Aorta (tissue), 5 donors: Measurements from ENCODE around the gene PHF14. TPM values are rescaled to one million over a fixed set of nuclear protein-coding genes. Genes with fewer than 3 reads are reported as not detected.
"Not testable (repeated sequence)": the region's sequence is repeated elsewhere in the genome, so short reads cannot be mapped to it uniquely, and the experiment has no call there.

Experiments used
- ATAC-seq: fragments of 200-7000 bp; cut with Tn5 transposase; one replicate; pipeline ENCODE4 v1.9.1; 2022; ENCODE audit warnings: moderate library complexity; ENCODE audit not compliant: low FRiP score
- DNase-seq, 2 donors: peaks; one replicate each; pipeline ENCODE4 v3.0.0-alpha.2; 2020
- H3K27ac ChIP-seq, 2 donors: one replicate each; pipeline ENCODE4 v1.5.1; 2013; ENCODE audit warnings: low read length in 2 of 2, mild to moderate bottlenecking in 2 of 2, moderate library complexity in 2 of 2, control low read depth in 1 of 2, inconsistent platforms in 1 of 2, low read depth in 1 of 2
- H3K27me3 ChIP-seq, 2 donors: one replicate each; pipeline ENCODE4 v1.6.1; 2013; ENCODE audit warnings: control low read depth in 1 of 2, low read length in 1 of 2, mild to moderate bottlenecking in 1 of 2, moderate library complexity in 1 of 2; ENCODE audit not compliant: insufficient read depth in 2 of 2, control insufficient read depth in 1 of 2
- H3K36me3 ChIP-seq, 2 donors: one replicate each; pipeline ENCODE4 v1.6.1; 2013; ENCODE audit warnings: control low read depth in 1 of 2, low read length in 1 of 2, mild to moderate bottlenecking in 1 of 2; ENCODE audit not compliant: insufficient read depth in 2 of 2, control insufficient read depth in 1 of 2
- H3K4me1 ChIP-seq, 2 donors: one replicate each; pipeline ENCODE4 v1.6.1; 2013; ENCODE audit warnings: low read length in 2 of 2, control low read depth in 1 of 2, mild to moderate bottlenecking in 1 of 2, moderate library complexity in 1 of 2; ENCODE audit not compliant: insufficient read depth in 2 of 2, control insufficient read depth in 1 of 2
- H3K4me3 ChIP-seq, 2 donors: one replicate each; pipeline ENCODE4 v1.5.1; 2013; ENCODE audit warnings: low read length in 2 of 2, control low read depth in 1 of 2, mild to moderate bottlenecking in 1 of 2
- H3K9me3 ChIP-seq: one replicate; pipeline ENCODE4 v1.6.1; 2013; ENCODE audit warnings: mild to moderate bottlenecking, low read length; ENCODE audit not compliant: control insufficient read depth
- WGBS, 2 donors: extraction: QIAGEN DNeasy Blood & Tissue Kit; methylation state at CpG; one replicate each; pipeline ENCODE4 v1.1.7; 2013; 5-methylcytosine and 5-hydroxymethylcytosine counted together
- intact Hi-C, 2 donors: fragments of 100-400 bp; cut with DNase I; formaldehyde crosslinking; loops; one replicate each; pipeline versions ENCODE4 v1.14.2 to v1.15.0; 2022
- polyA plus RNA-seq, 2 donors: library from polyadenylated mRNA; stranded (reverse); fragments of 200-250 nt; gene quantifications; one replicate each; pipeline ENCODE4 v1.2.3, GENCODE V29; 2013
- total RNA-seq, 2 donors: library from RNA; stranded (reverse); fragmentation: NEBNext Ultra II Directional; extraction: Animal tissue kit (Norgen Biotek cat#: 25700); gene quantifications; one replicate each; pipeline ENCODE4 v1.2.1, GENCODE V29; 2021
- donor health status: healthy with polysubstance abuse.
- donor health status: Bipolar disorder and iron deficiency.
- donor health status: DM: no; HTN: no; CAD: no.
- donor health status: DM: no; HTN: no; CAD: no.
- donor health status: DM: yes; HTN: yes; CAD: no.

Gene PHF14
- total and polyA plus RNA-seq, 4 donors, result 16.2 to 51.8 (median 36.7) TPM

DNA sequence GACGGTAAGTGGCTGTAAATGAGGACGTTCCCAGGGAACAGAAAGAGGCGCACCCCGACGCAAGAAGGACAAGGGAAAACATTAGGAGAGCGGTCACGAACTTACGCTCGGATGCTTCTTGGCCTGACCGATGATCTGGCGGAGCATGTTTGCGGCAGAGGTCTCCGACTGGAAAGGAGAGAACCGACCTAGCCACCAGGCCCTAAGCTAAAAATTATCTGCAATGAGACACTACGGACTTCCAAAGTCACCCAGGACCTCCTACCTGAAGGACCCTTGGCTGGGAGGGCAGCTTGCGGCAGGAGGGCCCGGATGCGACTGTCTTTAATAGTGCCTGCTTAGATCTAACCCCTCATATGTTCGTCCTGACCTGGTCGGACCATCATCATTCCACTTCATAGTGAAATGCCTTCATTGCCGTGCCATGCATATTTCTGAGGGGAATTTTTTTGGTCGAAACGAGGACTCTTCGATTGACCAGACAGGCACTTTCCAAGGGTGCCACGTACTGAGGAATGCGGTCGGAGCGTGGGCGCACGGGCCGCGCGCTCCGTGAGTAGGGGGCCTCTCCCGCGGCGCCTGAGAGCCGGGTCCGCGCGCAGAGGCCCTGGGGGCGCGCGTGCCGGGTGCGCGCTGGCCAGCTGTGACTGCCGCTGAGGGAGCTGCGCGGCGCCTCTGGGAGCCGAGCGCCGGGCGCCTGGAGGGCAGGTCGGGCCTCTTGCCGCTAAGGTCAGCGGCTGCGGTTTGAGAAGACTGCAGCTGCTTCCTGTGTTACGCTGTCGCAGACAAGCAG lies 33.6 kb upstream of the PHF14 start:
- Histone ChIP-seq H3K36me3 (peaks cover 0 to 3% of the 10 kb centered on the region in 2 donors), H3K27ac (peak overlapping the region; percentile 90 to 95), H3K9me3 (no peaks in the 10 kb centered on the region), H3K4me1 (peaks cover 3 to 7% of the 10 kb centered on the region in 2 donors), H3K27me3 (no peaks in the 10 kb centered on the region), H3K4me3 (peak overlapping the region; percentile 85 to 94)
- DNase-seq (peak; percentile 94), ATAC-seq (peak; percentile 99)
- 0% methylated on average over 61 of the region's 61 CpGs for WGBS, 2 donors
- intact Hi-C loops, result loop anchor here (2.0 kb wide), 1 partner anchor 33 kb away; the partner anchor contains the start of gene PHF14 (in 2 of the 2)

DNA sequence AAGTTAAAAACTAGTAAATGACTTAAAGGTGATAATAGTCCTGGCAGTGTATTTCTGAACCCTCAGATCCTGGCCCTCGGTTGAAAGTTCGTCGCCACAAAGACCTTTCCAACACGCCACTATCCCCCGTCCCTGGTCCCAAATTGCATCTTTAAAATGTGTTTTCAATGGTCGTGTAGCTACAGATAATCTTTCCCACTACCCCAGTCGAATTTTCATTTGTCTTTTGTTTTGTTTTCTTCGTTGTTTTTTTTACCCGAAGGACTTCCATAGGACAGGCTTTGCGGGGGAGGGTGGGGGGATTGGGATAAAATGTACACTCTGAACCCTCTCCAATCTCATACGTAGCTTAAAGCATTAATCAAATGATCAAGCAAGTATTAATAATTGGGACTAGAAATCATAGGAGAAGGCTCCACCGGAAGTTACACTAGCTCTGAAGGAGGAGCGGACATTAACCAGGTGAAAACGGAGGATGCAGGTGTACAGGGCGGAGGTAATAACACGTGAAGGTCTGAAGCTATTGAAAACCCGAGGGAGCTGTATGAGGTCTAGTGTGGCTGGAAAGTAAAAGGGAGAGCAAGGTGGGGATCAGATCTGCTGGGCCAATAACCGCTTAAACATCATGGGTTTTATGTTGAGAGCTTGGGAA lies 32.8 kb upstream of the PHF14 start:
- Histone ChIP-seq H3K4me1 (peaks cover 0 to under 1% of the 10 kb centered on the region in 2 donors), H3K9me3 (no peaks in the 10 kb centered on the region), H3K27me3 (no peaks in the 10 kb centered on the region), H3K36me3 (no peaks in the 10 kb centered on the region), H3K27ac (peak overlapping the region; percentile 73 to 90), H3K4me3 (peak overlapping the region; percentile 57 to 78)
- ATAC-seq, result no peak
- WGBS, 2 donors, result 26 to 30% methylated on average over 18 of the region's 18 CpGs
- DNase-seq, result no peak
- intact Hi-C loops, result loop anchor here (2.0 kb wide), 1 partner anchor 32 kb away; the partner anchor contains the start of gene PHF14 (in 2 of the 2)

DNA sequence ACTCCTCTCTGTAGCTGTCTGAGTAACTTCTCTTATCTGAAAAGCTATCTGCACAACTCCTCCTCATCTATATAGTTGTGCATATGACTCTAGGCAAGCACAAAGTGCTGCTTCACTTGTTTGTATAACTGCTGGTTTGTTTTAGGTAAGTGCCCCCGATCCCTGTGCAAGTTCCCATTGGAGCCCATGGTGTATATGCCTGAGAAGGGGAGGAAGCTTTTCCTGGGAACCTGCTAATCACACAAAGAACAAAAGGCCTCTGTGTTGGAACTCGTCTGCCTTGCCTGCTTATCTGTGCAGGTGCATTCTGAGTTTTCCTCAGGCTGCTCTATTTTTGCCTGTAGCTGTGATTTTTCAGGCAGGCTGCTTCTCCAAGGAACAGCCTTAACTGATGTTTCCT lies 23.2 kb upstream of the PHF14 start:
- ATAC-seq (no peak), DNase-seq (no peak)
- intact Hi-C loops, result no loop called here
- Histone ChIP-seq H3K27me3 (no peaks in the 10 kb centered on the region), H3K27ac (no peak overlapping the region), H3K4me3 (no peak overlapping the region), H3K9me3 (peaks cover 3% of the 10 kb centered on the region), H3K4me1 (no peaks in the 10 kb centered on the region), H3K36me3 (peaks cover 0 to 2% of the 10 kb centered on the region in 2 donors)
- 58 to 67% methylated on average over 2 of the region's 2 CpGs for WGBS, 2 donors

DNA sequence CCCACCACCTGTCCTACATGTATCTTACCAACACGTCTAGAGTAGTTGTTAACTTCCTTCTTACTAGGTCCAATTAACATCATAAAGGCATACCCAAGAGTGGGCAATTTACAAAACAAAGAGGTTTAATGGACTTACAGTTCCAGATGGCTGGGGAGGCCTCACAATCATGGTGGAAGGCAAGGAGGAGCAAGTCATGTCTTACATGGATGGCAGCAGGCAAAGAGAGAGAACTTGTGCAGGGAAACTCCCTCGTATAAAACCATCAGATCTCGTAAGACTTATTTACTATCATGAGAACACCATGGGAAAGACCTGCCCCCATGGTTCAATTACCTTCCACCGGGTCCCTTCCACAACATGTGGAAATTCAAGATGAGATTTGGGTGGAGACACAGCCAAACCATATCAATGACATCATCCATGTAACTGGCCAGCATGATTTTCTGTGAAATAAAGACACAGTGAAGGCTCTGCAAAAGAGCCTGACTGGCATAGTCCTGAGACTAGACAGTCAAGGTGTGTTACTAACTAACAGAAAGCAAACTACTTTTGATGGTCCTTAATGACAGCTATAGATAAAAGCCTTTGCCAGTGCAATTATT lies 22.6 kb upstream of the PHF14 start:
- DNase-seq, H3K36me3 ChIP-seq, H3K4me3 ChIP-seq, H3K9me3 ChIP-seq, ATAC-seq, H3K27me3 ChIP-seq, H3K27ac ChIP-seq, H3K4me1 ChIP-seq, intact Hi-C loops: not testable (repeated sequence)
- WGBS, 2 donors, result 80 to 90% methylated on average over 4 of the region's 4 CpGs

DNA sequence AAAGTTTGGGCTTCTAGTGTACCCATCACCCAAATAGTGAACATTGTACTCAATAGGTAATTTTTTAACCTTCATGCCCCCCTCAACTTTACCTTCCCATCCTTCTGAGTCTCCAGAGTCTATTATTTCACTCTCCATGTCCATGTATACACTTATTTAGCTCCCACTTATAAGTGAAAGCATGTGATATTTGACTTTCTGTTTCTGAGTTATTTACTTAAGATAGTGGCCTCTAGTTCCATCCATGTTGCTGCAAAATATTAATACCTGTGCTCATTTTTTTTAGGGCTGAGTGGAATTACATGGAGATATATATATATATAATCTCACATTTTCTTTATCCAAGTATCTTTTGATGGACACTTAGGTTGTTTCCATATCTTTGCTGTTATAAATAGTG lies 21.1 kb upstream of the PHF14 start:
- Histone ChIP-seq H3K4me3 (no peak overlapping the region), H3K9me3 (peaks cover 3% of the 10 kb centered on the region), H3K27me3 (no peaks in the 10 kb centered on the region), H3K27ac (no peak overlapping the region), H3K36me3 (peaks cover 0 to 2% of the 10 kb centered on the region in 2 donors), H3K4me1 (no peaks in the 10 kb centered on the region)
- intact Hi-C loops, result no loop called here
- DNase-seq (no peak), ATAC-seq (no peak)

DNA sequence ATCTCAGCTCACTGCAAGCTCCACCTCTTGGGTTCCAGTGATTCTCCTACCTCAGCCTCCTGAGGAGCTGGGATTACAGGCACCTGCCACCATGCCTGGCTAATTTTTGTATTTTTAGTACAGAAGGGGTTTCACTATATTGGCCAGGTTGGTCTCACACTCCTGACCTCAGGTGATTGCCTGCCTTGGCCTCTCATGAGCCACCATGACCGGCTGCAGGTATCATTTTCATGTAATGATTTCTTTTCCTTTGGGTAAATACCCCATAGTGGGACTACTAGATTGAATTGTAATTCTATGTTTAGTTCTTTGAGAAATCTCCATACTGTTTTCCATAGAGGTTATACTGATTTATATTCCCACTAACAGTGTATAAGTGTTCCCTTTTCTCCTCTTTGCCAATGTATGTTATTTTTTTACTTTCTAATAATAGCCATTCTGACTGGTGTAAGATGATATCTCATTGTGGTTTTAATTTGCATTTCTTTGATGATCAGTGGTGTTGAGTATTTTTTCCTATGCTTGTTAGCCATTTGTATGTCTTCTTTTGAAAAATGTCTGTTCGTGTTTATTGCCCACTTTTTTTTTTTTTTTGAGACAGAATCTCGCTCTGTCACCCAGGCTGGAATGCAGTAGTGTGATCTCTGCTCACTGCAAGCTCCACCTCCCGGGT lies 20.5 kb upstream of the PHF14 start:
- H3K4me3 ChIP-seq, H3K27ac ChIP-seq, H3K9me3 ChIP-seq, H3K27me3 ChIP-seq, intact Hi-C loops, ATAC-seq, H3K36me3 ChIP-seq, DNase-seq, H3K4me1 ChIP-seq: not testable (repeated sequence)
- 80 to 81% methylated on average over 3 to 4 of the region's 4 CpGs for WGBS, 2 donors

DNA sequence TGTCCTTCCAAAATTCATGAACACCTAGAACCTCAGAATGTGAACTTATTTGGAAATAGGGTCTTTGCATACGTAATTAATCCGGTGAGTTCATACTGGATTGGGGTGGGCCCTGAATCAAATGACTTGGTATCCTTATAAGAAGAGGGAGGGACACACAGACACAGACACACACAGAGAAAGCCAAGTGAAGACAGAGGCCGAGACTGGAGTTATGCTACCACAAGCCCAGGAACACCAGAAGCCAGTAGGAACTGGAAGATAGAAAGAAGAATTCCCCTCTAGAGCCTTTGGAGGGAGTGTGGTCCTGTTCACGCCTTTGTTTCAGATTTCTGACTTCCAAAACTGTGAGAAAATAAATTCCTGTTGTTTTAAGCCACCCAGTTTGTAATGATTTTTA lies 17.1 kb upstream of the PHF14 start:
- H3K9me3 ChIP-seq, result no peaks in the 10 kb centered on the region
- no peaks in the 10 kb centered on the region for H3K4me1 ChIP-seq
- H3K27me3 ChIP-seq, result no peaks in the 10 kb centered on the region
- no peak overlapping the region for H3K4me3 ChIP-seq
- ATAC-seq (no peak), DNase-seq (no peak)
- intact Hi-C loops, result no loop called here
- no peaks in the 10 kb centered on the region for H3K36me3 ChIP-seq
- 87 to 88% methylated on average over 4 of the region's 4 CpGs for WGBS, 2 donors
- no peak overlapping the region for H3K27ac ChIP-seq

DNA sequence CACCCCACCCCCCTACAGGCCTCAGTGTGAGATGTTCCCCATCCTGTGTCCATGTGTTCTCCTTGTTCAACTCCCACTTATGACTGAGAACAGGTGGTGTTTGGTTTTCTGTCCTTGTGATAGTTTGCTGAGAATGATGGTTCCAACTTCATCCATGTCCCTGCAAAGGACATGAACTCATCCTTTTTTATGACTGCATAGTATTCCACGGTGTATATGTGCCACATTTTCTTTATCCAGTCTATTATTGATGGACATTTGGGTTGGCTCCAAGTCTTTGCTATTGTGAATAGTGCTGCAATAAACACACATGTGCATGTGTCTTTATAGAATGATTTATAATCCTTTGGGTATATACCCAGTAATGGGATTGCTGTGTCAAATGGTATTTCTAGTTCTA lies 13.4 kb upstream of the PHF14 start:
- intact Hi-C loops, H3K4me3 ChIP-seq, ATAC-seq, H3K4me1 ChIP-seq, H3K36me3 ChIP-seq, DNase-seq, H3K27me3 ChIP-seq, H3K27ac ChIP-seq, H3K9me3 ChIP-seq: not testable (repeated sequence)
- WGBS, 2 donors, result 84 to 86% methylated on average over 1 of the region's 1 CpG
